ENCODE data around the gene IZUMO1R. TPM values are rescaled to one million over a fixed set of nuclear protein-coding genes. Genes with fewer than 3 reads are reported as not detected.

The IZUMO1R gene
- total RNA-seq: not detected

GRCh38 chr11:94303966-94304958 lies at the start of gene IZUMO1R:
Gene IZUMO1R, plus strand, starts transcription at chr11:94304580. Its CDS starts 1,057 bp downstream, at chr11:94305637.

Other genes starting within 250 kb of the IZUMO1R start
- gene PANX1, start 175.7 kb upstream of the IZUMO1R start, total RNA-seq: 10 to 100 TPM; 58.2 to 79.6 TPM
- under 1 TPM in 1 of 2 donors, not detected in 1; under 0.01 TPM for gene GPR83, start 96.8 kb downstream of the IZUMO1R start, total RNA-seq
- 10 to 100 TPM; 14.5 to 18.3 TPM for gene MRE11, start 189.3 kb downstream of the IZUMO1R start, total RNA-seq
- 10 to 100 TPM in 1 of 2 donors, 1 to 10 TPM in 1; 9.3 to 12.0 TPM for gene ANKRD49, start 189.4 kb downstream of the IZUMO1R start, total RNA-seq
- gene C11orf97, start 207.9 kb downstream of the IZUMO1R start, total RNA-seq: not detected
- gene FUT4, start 239.3 kb downstream of the IZUMO1R start, total RNA-seq: 1 to 10 TPM; 3.3 to 6.2 TPM